ENCODE results near the gene CCDC18. TPM values are rescaled to one million over a fixed set of nuclear protein-coding genes. Genes with fewer than 3 reads are reported as not detected.
A peak's percentile ranks its signal among the peaks of the same experiment; 100 is the strongest.

Gene CCDC18
- total RNA-seq, 1 experiment from 2014 or later = 18.1 TPM

DNA sequence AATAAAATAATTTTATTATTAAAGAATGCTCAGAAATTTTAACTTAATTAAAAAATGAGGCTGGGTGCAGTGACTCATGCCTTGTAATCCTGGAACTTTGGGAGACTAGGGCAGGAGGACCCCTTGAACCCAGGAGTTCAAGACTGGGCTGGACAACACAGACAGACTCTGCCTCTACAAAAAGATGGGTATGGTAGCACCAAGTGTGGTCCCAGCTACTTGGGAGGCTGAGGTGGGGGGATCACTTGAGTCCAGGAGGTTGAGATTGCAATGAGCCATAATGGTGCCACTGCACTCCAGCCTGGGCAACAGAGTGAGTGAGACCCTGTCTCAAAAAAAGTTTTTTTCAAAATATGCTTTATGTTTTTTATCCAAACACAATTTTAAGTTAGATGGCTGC, 25.6 kb upstream of the CCDC18 start:
- Histone ChIP-seq H3K4me2 (ENCODE audit: low read length) (no peak overlapping the region), H3K27ac (ENCODE audit: low read depth, low read length) (no peak overlapping the region), H2AFZ (ENCODE audit: low read depth, low read length, poor library complexity, severe bottlenecking) (no peak overlapping the region), H3K36me3 (ENCODE audit: control insufficient read depth in 1 of 2, insufficient read depth in 2 of 2, low read length in 2 of 2) (peaks cover 10 to 20% of the 10 kb centered on the region in 2 experiments; a peak in 3 of 4 replicates), H3K9me2 (ENCODE audit: insufficient read depth) (no peaks in the 10 kb centered on the region), H3K9ac (ENCODE audit: low read length) (no peak overlapping the region), H3K4me1 (ENCODE audit: control insufficient read depth in 1 of 2, insufficient read depth in 2 of 2, low read length in 2 of 2) (peaks cover 0 to 8% of the 10 kb centered on the region in 2 experiments; a peak in 2 of 4 replicates), H4K20me1 (ENCODE audit: insufficient read depth) (no peaks in the 10 kb centered on the region), H3K79me2 (ENCODE audit: insufficient read depth, low read length) (peaks cover 5% of the 10 kb centered on the region; the same call in 1 of the 2 replicates), H3K27me3 (ENCODE audit: insufficient read depth, low read length) (no peaks in the 10 kb centered on the region), H3K4me3 (replicated peaks in 1 of 2; ENCODE audit: low read depth in 1 of 2, low read length in 2 of 2) (no peak overlapping the region), H3K9me3 (ENCODE audit: control insufficient read depth in 1 of 2, insufficient read depth in 1 of 2, low read depth in 1 of 2, low read length in 2 of 2) (no peaks in the 10 kb centered on the region)
- ATAC-seq (no peak), DNase-seq (ENCODE audit: low read depth, low spot score) (no peak)
- TF ChIP-seq SRF (IDR thresholded peaks at IDR 0.05; ENCODE audit: low read depth) (no peak), ELF1 (IDR thresholded peaks at IDR 0.05; ENCODE audit: borderline replicate concordance, low read depth) (no peak), EGR1 (IDR thresholded peaks at IDR 0.05; ENCODE audit: low read depth) (no peak), JUND (IDR thresholded peaks at IDR 0.05) (no peak), SP1 (IDR thresholded peaks at IDR 0.05; ENCODE audit: low read depth) (no peak)
- TF ChIP-seq, protein P1, sequence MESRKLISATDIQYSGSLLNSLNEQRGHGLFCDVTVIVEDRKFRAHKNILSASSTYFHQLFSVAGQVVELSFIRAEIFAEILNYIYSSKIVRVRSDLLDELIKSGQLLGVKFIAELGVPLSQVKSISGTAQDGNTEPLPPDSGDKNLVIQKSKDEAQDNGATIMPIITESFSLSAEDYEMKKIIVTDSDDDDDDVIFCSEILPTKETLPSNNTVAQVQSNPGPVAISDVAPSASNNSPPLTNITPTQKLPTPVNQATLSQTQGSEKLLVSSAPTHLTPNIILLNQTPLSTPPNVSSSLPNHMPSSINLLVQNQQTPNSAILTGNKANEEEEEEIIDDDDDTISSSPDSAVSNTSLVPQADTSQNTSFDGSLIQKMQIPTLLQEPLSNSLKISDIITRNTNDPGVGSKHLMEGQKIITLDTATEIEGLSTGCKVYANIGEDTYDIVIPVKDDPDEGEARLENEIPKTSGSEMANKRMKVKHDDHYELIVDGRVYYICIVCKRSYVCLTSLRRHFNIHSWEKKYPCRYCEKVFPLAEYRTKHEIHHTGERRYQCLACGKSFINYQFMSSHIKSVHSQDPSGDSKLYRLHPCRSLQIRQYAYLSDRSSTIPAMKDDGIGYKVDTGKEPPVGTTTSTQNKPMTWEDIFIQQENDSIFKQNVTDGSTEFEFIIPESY (IDR thresholded peaks at IDR 0.05; ENCODE audit: extremely low read depth, insufficient replicate concordance, low read length) = no peak
- ChIA-PET CTCF (no interaction called here), POLR2A (no interaction called here), RAD21 (ENCODE audit: low non-redundant PET in 1 of 2, low total read pairs in 2 of 2, uncharacterized antibody in 2 of 2, unreplicated experiment in 2 of 2) (no interaction called here)
- BruUV-seq (replicated peaks) = no TSS peak
- intact Hi-C loops (cut with micrococcal nuclease) = no loop called here

- Histone ChIP-seq H3K9me3 (ENCODE audit: control insufficient read depth in 1 of 2, insufficient read depth in 1 of 2, low read depth in 1 of 2, low read length in 2 of 2) (no peaks in the 10 kb centered on the region), H3K4me2 (ENCODE audit: low read length) (peak overlapping the region; percentile 7; the same call in 1 of the 2 replicates), H2AFZ (ENCODE audit: low read depth, low read length, poor library complexity, severe bottlenecking) (no peak overlapping the region), H3K4me3 (replicated peaks in 1 of 2; ENCODE audit: low read depth in 1 of 2, low read length in 2 of 2) (no peak overlapping the region), H3K27ac (ENCODE audit: low read depth, low read length) (no peak overlapping the region), H4K20me1 (ENCODE audit: insufficient read depth) (no peaks in the 10 kb centered on the region), H3K36me3 (ENCODE audit: control insufficient read depth in 1 of 2, insufficient read depth in 2 of 2, low read length in 2 of 2) (peaks cover 10 to 19% of the 10 kb centered on the region in 2 experiments; a peak in 3 of 4 replicates), H3K79me2 (ENCODE audit: insufficient read depth, low read length) (peaks cover 7% of the 10 kb centered on the region), H3K4me1 (ENCODE audit: control insufficient read depth in 1 of 2, insufficient read depth in 2 of 2, low read length in 2 of 2) (peaks cover 0 to 8% of the 10 kb centered on the region in 2 experiments; a peak in 2 of 4 replicates), H3K9me2 (ENCODE audit: insufficient read depth) (no peaks in the 10 kb centered on the region), H3K27me3 (ENCODE audit: insufficient read depth, low read length) (no peaks in the 10 kb centered on the region), H3K9ac (ENCODE audit: low read length) (no peak overlapping the region)
- TF ChIP-seq SRF (IDR thresholded peaks at IDR 0.05; ENCODE audit: low read depth) (no peak), CBX3 (IDR thresholded peaks at IDR 0.05; ENCODE audit: low read depth) (no peak), SIN3A (IDR thresholded peaks at IDR 0.05; ENCODE audit: low read depth) (no peak), EZH2phosphoT487 (IDR thresholded peaks at IDR 0.05; ENCODE audit: borderline replicate concordance) (no peak), SP1 (IDR thresholded peaks at IDR 0.05; ENCODE audit: low read depth) (no peak), ZFX (IDR thresholded peaks at IDR 0.05) (no peak), EGR1 (IDR thresholded peaks at IDR 0.05; ENCODE audit: low read depth) (no peak), FOSL1 (IDR thresholded peaks at IDR 0.05; ENCODE audit: low read depth) (no peak), POLR2AphosphoS5 (IDR thresholded peaks at IDR 0.05; ENCODE audit: low read depth, low read length) (no peak), RAD21 (IDR thresholded peaks at IDR 0.05; ENCODE audit: low read depth) (no peak), CTCF (IDR thresholded peaks at IDR 0.05 in 2 of 3, conservative IDR thresholded peaks at IDR 0.05 in 1 of 3; ENCODE audit: borderline replicate concordance in 1 of 3, insufficient read depth in 1 of 3, low read depth in 2 of 3, low read length in 2 of 3) (no peak), ELF1 (IDR thresholded peaks at IDR 0.05; ENCODE audit: borderline replicate concordance, low read depth) (no peak)
- TF ChIP-seq, protein P1 (IDR thresholded peaks at IDR 0.05; ENCODE audit: extremely low read depth, insufficient replicate concordance, low read length) = no peak
- intact Hi-C loops (cut with micrococcal nuclease) = no loop called here
- ATAC-seq (no peak), DNase-seq (ENCODE audit: low read depth, low spot score) (no peak)
- ChIA-PET POLR2A (no interaction called here), RAD21 (ENCODE audit: low non-redundant PET in 1 of 2, low total read pairs in 2 of 2, uncharacterized antibody in 2 of 2, unreplicated experiment in 2 of 2) (no interaction called here), CTCF (no interaction called here)
- BruUV-seq (replicated peaks) = no TSS peak
These were observed 25.2 kb upstream of the CCDC18 start for GRCh38 chr1:93155335-93155734.

Data from HCT116 (cell line).